B cell (primary cell): ENCODE results near the gene NOL9. TPM values are rescaled to one million over a fixed set of nuclear protein-coding genes. Genes with fewer than 3 reads are reported as not detected.

Source experiments
- ATAC-seq: fragments of 200-7000 bp; cut with Tn5 transposase; one replicate; pipeline ENCODE4 v1.10.0; 2021; ENCODE audit warnings: low read depth, mild to moderate bottlenecking, moderate number of reproducible peaks, moderate library complexity
- CTCF ChIA-PET: fragments of 350-600 bp; sonication (Branson Sonifier 250); formaldehyde crosslinking; loops from one replicate; lab custom pipeline; 2021; ENCODE audit warnings: antibody characterized with exemption, inconsistent platforms; lab: Charles Lee
- POLR2A ChIA-PET: fragments of 350-600 bp; sonication (Branson Sonifier 250); formaldehyde crosslinking; loops from one replicate; lab custom pipeline; 2021; ENCODE audit warnings: antibody characterized with exemption; lab: Charles Lee
- DNase-seq: peaks from one replicate; pipeline ENCODE4 v3.0.0; 2013
- H2AFZ ChIP-seq: 2 replicates; pipeline ENCODE4 v1.6.1; 2012; ENCODE audit warnings: mild to moderate bottlenecking, low read depth, low read length; ENCODE audit not compliant: insufficient read depth, poor library complexity, severe bottlenecking
- H3K27ac ChIP-seq, 2 donors: 1 replicate in 1 of 2; 2 replicates in 1 of 2; pipeline ENCODE4 v1.5.1; 2012 to 2013; ENCODE audit warnings: low read length in 2 of 2, mild to moderate bottlenecking in 2 of 2, moderate library complexity in 1 of 2
- H3K27me3 ChIP-seq, 4 experiments: fragments of 200-600 bp in 1 of 4; sonication (generic) in 1 of 4; replicated peaks in 1 of 4; 1 replicate in 2 of 4; 2 replicates in 2 of 4; pipeline versions ENCODE4 v1.6.1 to v1.7.0; 2013 to 2016; ENCODE audit warnings: low read length in 3 of 4, mild to moderate bottlenecking in 2 of 4, mixed read lengths in 1 of 4, moderate library complexity in 1 of 4; ENCODE audit not compliant: insufficient read depth in 4 of 4, control insufficient read depth in 3 of 4; ENCODE audit errors: control extremely low read depth in 1 of 4
- H3K36me3 ChIP-seq, 2 experiments: replicated peaks in 1 of 2; 1 replicate in 1 of 2; 2 replicates in 1 of 2; pipeline versions ENCODE4 v1.6.1 to v1.7.1; 2013; ENCODE audit warnings: low read length in 1 of 2; ENCODE audit not compliant: insufficient read depth in 2 of 2, control insufficient read depth in 1 of 2; ENCODE audit errors: control extremely low read depth in 1 of 2, extremely low read depth in 1 of 2
- H3K4me1 ChIP-seq, 2 donors: fragments of 200-600 bp in 1 of 2; sonication (generic) in 1 of 2; 1 replicate in 1 of 2; 2 replicates in 1 of 2; pipeline versions ENCODE4 v1.5.1 to v1.6.1; 2013 to 2017; ENCODE audit warnings: low read length in 2 of 2; ENCODE audit not compliant: control insufficient read depth in 2 of 2, insufficient read depth in 2 of 2
- H3K4me2 ChIP-seq: replicated peaks from 2 replicates; pipeline ENCODE3; 2012; ENCODE audit warnings: mild to moderate bottlenecking, low read depth, low read length; ENCODE audit not compliant: poor library complexity, severe bottlenecking
- H3K4me3 ChIP-seq, 5 experiments: fragments of 200-600 bp in 1 of 5; sonication (generic) in 1 of 5; 1 replicate in 3 of 5; 2 replicates in 2 of 5; pipeline versions ENCODE4 v1.5.1 to v1.7.0; 2011 to 2016; ENCODE audit warnings: low read length in 4 of 5, mild to moderate bottlenecking in 4 of 5, low read depth in 2 of 5, control low read depth in 1 of 5, moderate library complexity in 1 of 5; ENCODE audit not compliant: insufficient read depth in 1 of 5; ENCODE audit errors: control extremely low read depth in 1 of 5, extremely low read depth in 1 of 5
- H3K79me2 ChIP-seq: fragments of 200-600 bp; sonication (generic); one replicate; pipeline ENCODE4 v1.6.0; 2016; ENCODE audit warnings: low read length; ENCODE audit not compliant: control insufficient read depth, insufficient read depth
- H3K9ac ChIP-seq: fragments of 200-600 bp; sonication (generic); 2 replicates; pipeline ENCODE4 v1.6.1; 2017; ENCODE audit warnings: mild to moderate bottlenecking, low read length, moderate library complexity
- H3K9me3 ChIP-seq, 3 donors: one replicate each; pipeline versions ENCODE4 v1.6.1 to v1.7.1; 2013; ENCODE audit warnings: low read length in 2 of 3; ENCODE audit not compliant: control insufficient read depth in 2 of 3, insufficient read depth in 1 of 3; ENCODE audit errors: control extremely low read depth in 1 of 3
- H4K20me1 ChIP-seq: 2 replicates; pipeline ENCODE4 v1.6.0; 2012; ENCODE audit warnings: mild to moderate bottlenecking, low read length; ENCODE audit not compliant: insufficient read depth, control insufficient read depth, poor library complexity, severe bottlenecking
- H3K27ac Mint-ChIP-seq: one replicate; pipeline ENCODE4 v1.8.0; 2021; ENCODE audit warnings: mixed read lengths
- H3K27me3 Mint-ChIP-seq: one replicate; pipeline ENCODE4 v1.8.0; 2021; ENCODE audit warnings: mixed read lengths
- H3K4me1 Mint-ChIP-seq: one replicate; pipeline ENCODE4 v1.8.0; 2021; ENCODE audit warnings: mixed read lengths
- H3K4me3 Mint-ChIP-seq: one replicate; pipeline ENCODE4 v1.8.0; 2021; ENCODE audit warnings: mixed read lengths
- H3K9me3 Mint-ChIP-seq: one replicate; pipeline ENCODE4 v1.8.0; 2022; ENCODE audit warnings: mixed read lengths; ENCODE audit not compliant: insufficient read depth
- EZH2 ChIP-seq: IDR thresholded peaks from 2 replicates; pipeline ENCODE4 v1.6.1; 2012; ENCODE audit warnings: borderline replicate concordance, low read depth, mild to moderate bottlenecking, moderate library complexity, low read length; ENCODE audit not compliant: insufficient read depth, poor library complexity, severe bottlenecking
- WGBS: methylation state at CpG from one replicate; pipeline ENCODE4 v1.1.5; 2013; ENCODE audit warnings: missing lambda C conversion rate; ENCODE audit not compliant: insufficient coverage; 5-methylcytosine and 5-hydroxymethylcytosine counted together
- intact Hi-C: fragments of 100-400 bp; cut with micrococcal nuclease; formaldehyde crosslinking; loops from one replicate; pipeline ENCODE4 v1.10.0; 2022
- polyA plus RNA-seq: library from polyadenylated mRNA; depleted of rRNA; stranded (reverse); fragments of >200 nt; gene quantifications from 2 replicates; pipeline ENCODE4 v1.2.3, GENCODE V29; 2012
- total RNA-seq, 2 donors: library from RNA; stranded (reverse); fragments of 120-200 nt in 1 of 2; gene quantifications; 1 replicate in 1 of 2; 2 replicates in 1 of 2; pipeline versions ENCODE4 v1.2.3 to v1.2.4, GENCODE V29; 2013 to 2022
- TF ChIP-seq, protein P1 (sequence below): fragments of 200-600 bp; IDR thresholded peaks from one replicate; pipeline ENCODE4 v1.8.0; 2022; ENCODE audit warnings: antibody characterized with exemption, mild to moderate bottlenecking

NOL9 gene
- total and polyA plus RNA-seq, 2 donors (not counting 1 experiment from before 2014, with no cell fraction given) = 23.8 to 49.5 TPM

DNA sequence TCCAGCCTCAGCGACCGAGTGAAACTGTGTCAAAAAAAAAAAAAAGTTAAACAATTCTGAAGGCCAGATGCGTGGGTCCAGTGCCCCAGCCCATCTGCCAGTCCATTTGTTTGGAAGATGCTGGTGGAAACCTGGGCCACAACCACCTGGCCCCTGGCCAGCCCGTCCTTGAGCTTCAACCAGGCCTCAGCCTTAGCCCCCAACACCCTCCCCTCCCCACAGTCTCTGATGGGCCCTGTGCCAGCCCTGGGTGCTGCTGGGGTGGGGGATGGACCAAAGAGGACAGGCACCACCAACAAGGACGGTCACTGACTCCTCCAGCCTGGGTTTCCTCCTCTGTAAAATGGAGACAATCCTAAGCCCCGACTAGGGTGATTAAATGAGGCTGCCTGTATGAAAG, 43.3 kb downstream of the NOL9 start:
- H4K20me1 ChIP-seq = no peaks in the 10 kb centered on the region
- no peaks in the 10 kb centered on the region for H3K79me2 ChIP-seq
- H3K27me3 Mint-ChIP-seq = peaks cover 6% of the 10 kb centered on the region
- ChIA-PET CTCF (no interaction called here), POLR2A (no interaction called here)
- H3K36me3 ChIP-seq = no peaks in the 10 kb centered on the region
- no peak overlapping the region for H3K27ac ChIP-seq
- H3K4me1 Mint-ChIP-seq = no peaks in the 10 kb centered on the region
- H3K9me3 Mint-ChIP-seq = no peaks in the 10 kb centered on the region
- ATAC-seq = no peak
- no peak overlapping the region for H3K4me3 Mint-ChIP-seq
- H3K4me3 ChIP-seq = no peak overlapping the region
- H2AFZ ChIP-seq = no peak overlapping the region
- TF ChIP-seq EZH2 = no peak
- TF ChIP-seq, protein P1, sequence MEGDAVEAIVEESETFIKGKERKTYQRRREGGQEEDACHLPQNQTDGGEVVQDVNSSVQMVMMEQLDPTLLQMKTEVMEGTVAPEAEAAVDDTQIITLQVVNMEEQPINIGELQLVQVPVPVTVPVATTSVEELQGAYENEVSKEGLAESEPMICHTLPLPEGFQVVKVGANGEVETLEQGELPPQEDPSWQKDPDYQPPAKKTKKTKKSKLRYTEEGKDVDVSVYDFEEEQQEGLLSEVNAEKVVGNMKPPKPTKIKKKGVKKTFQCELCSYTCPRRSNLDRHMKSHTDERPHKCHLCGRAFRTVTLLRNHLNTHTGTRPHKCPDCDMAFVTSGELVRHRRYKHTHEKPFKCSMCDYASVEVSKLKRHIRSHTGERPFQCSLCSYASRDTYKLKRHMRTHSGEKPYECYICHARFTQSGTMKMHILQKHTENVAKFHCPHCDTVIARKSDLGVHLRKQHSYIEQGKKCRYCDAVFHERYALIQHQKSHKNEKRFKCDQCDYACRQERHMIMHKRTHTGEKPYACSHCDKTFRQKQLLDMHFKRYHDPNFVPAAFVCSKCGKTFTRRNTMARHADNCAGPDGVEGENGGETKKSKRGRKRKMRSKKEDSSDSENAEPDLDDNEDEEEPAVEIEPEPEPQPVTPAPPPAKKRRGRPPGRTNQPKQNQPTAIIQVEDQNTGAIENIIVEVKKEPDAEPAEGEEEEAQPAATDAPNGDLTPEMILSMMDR = no peak
- peaks cover 0 to 10% of the 10 kb centered on the region in 2 donors for H3K4me1 ChIP-seq
- H3K27ac Mint-ChIP-seq = no peak overlapping the region
- no peaks in the 10 kb centered on the region for H3K9me3 ChIP-seq
- H3K4me2 ChIP-seq = no peak overlapping the region
- peaks cover 0 to 2% (median 0%) of the 10 kb centered on the region in 4 experiments for H3K27me3 ChIP-seq
- intact Hi-C loops = no loop called here
- no peak for DNase-seq
- H3K9ac ChIP-seq = no peak overlapping the region
- 62% methylated on average over 4 of the region's 6 CpGs for WGBS

GRCh38 chr1:6510493-6510892, 43.8 kb downstream of the NOL9 start:
- Histone ChIP-seq H3K4me3 (no peak overlapping the region), H3K4me2 (no peak overlapping the region), H3K4me1 (peaks cover 0 to 10% of the 10 kb centered on the region in 2 donors), H3K27me3 (peaks cover 0 to 2% (median 0%) of the 10 kb centered on the region in 4 experiments), H4K20me1 (no peaks in the 10 kb centered on the region), H3K27ac (no peak overlapping the region), H2AFZ (no peak overlapping the region), H3K36me3 (no peaks in the 10 kb centered on the region), H3K9me3 (no peaks in the 10 kb centered on the region), H3K79me2 (no peaks in the 10 kb centered on the region), H3K9ac (no peak overlapping the region)
- intact Hi-C loops = no loop called here
- WGBS = 97% methylated on average over 5 of the region's 6 CpGs
- Mint-ChIP-seq H3K4me1 (no peaks in the 10 kb centered on the region), H3K27ac (no peak overlapping the region), H3K4me3 (no peak overlapping the region), H3K27me3 (peaks cover 6% of the 10 kb centered on the region), H3K9me3 (no peaks in the 10 kb centered on the region)
- no peak for TF ChIP-seq EZH2
- TF ChIP-seq, protein P1 = no peak
- ChIA-PET POLR2A (no interaction called here), CTCF (no interaction called here)
- ATAC-seq = no peak
- no peak for DNase-seq
